Measurements from ENCODE around the gene PI16.

DNA sequence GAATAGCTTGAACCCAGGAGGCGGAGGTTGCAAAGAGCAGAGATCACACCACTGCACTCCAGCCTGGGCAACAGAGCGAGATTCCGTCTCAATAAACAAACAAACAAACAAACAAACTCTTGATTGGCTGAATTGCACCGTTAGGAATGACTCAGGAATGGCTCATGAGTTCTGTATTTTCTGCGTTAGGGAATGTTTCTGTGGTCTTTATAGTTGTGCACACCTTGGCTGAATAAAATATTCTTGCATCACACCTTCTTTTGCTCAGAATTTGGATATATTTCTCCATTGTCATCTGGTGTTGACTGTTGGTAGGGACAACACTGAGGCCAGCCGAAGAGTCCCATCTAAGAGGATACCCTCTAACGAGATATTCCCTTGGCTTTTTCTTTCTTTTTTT is 19.6 kb upstream of the PI16 start:
- no peak for TF ChIP-seq RELA (CRISPR knock-in tag; IDR thresholded peaks at IDR 0.05; ENCODE audit: borderline replicate concordance)
- no peak for TF ChIP-seq ZNF263 (CRISPR knock-in tag; IDR thresholded peaks at IDR 0.05; ENCODE audit: low read depth)
- no peak for TF ChIP-seq CTCF (IDR thresholded peaks at IDR 0.05)
- TF ChIP-seq, protein P1, sequence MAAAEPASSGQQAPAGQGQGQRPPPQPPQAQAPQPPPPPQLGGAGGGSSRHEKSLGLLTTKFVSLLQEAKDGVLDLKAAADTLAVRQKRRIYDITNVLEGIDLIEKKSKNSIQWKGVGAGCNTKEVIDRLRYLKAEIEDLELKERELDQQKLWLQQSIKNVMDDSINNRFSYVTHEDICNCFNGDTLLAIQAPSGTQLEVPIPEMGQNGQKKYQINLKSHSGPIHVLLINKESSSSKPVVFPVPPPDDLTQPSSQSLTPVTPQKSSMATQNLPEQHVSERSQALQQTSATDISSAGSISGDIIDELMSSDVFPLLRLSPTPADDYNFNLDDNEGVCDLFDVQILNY (CRISPR knock-in tag; IDR thresholded peaks at IDR 0.05), result no peak
- no peak for TF ChIP-seq ZNF138 (CRISPR knock-in tag; conservative IDR thresholded peaks at IDR 0.05)
- TF ChIP-seq, protein P2, sequence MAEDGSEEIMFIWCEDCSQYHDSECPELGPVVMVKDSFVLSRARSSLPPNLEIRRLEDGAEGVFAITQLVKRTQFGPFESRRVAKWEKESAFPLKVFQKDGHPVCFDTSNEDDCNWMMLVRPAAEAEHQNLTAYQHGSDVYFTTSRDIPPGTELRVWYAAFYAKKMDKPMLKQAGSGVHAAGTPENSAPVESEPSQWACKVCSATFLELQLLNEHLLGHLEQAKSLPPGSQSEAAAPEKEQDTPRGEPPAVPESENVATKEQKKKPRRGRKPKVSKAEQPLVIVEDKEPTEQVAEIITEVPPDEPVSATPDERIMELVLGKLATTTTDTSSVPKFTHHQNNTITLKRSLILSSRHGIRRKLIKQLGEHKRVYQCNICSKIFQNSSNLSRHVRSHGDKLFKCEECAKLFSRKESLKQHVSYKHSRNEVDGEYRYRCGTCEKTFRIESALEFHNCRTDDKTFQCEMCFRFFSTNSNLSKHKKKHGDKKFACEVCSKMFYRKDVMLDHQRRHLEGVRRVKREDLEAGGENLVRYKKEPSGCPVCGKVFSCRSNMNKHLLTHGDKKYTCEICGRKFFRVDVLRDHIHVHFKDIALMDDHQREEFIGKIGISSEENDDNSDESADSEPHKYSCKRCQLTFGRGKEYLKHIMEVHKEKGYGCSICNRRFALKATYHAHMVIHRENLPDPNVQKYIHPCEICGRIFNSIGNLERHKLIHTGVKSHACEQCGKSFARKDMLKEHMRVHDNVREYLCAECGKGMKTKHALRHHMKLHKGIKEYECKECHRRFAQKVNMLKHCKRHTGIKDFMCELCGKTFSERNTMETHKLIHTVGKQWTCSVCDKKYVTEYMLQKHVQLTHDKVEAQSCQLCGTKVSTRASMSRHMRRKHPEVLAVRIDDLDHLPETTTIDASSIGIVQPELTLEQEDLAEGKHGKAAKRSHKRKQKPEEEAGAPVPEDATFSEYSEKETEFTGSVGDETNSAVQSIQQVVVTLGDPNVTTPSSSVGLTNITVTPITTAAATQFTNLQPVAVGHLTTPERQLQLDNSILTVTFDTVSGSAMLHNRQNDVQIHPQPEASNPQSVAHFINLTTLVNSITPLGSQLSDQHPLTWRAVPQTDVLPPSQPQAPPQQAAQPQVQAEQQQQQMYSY (CRISPR knock-in tag; IDR thresholded peaks at IDR 0.05), result no peak
